H1 (cell line): ENCODE data around the gene P2RX2. TPM values are rescaled to one million over a fixed set of nuclear protein-coding genes. Genes with fewer than 3 reads are reported as not detected.

Source experiments
- CTCF ChIA-PET: fragments of 300-600 bp; sonication (Branson Sonifier 250); formaldehyde crosslinking; loops from one replicate; lab custom pipeline; 2021; ENCODE audit not compliant: partially characterized antibody; lab: Charles Lee
- POLR2A ChIA-PET: fragments of 300-600 bp; sonication (Branson Sonifier 250); formaldehyde crosslinking; loops from one replicate; lab custom pipeline; 2021; ENCODE audit warnings: inconsistent platforms; ENCODE audit not compliant: partially characterized antibody; lab: Charles Lee
- DNase-seq, 2 experiments: peaks; one replicate each; pipeline versions ENCODE4 v3.0.0 to v3.0.0-alpha.2; 2010 to 2022; ENCODE audit warnings: low spot score in 2 of 2, low read depth in 1 of 2, mixed read lengths in 1 of 2
- FAIRE-seq: peaks from 2 replicates; lab custom pipeline; 2011; peaks lifted over from hg19 to GRCh38; lab: Jason Lieb, UNC
- H2AFZ ChIP-seq: 2 replicates; pipeline ENCODE4 v1.8.1; 2012; ENCODE audit warnings: low read length, inconsistent platforms
- H2AK5ac ChIP-seq: 2 replicates; pipeline ENCODE4 v1.6.1; 2013; ENCODE audit warnings: low read depth, low read length
- H2BK120ac ChIP-seq: replicated peaks from 2 replicates; pipeline ENCODE3; 2013; ENCODE audit warnings: low read depth, low read length, inconsistent platforms
- H2BK12ac ChIP-seq: 2 replicates; pipeline ENCODE4 v1.6.1; 2013; ENCODE audit warnings: low read depth, low read length
- H2BK15ac ChIP-seq: 2 replicates; pipeline ENCODE4 v1.6.1; 2013; ENCODE audit warnings: low read length
- H2BK20ac ChIP-seq: 2 replicates; pipeline ENCODE4 v1.6.1; 2013; ENCODE audit warnings: low read length
- H2BK5ac ChIP-seq: 2 replicates; pipeline ENCODE4 v1.6.1; 2013; ENCODE audit warnings: low read depth, low read length
- H3K14ac ChIP-seq: 2 replicates; pipeline ENCODE4 v1.6.1; 2013; ENCODE audit warnings: inconsistent platforms; ENCODE audit not compliant: insufficient read length
- H3K18ac ChIP-seq: 2 replicates; pipeline ENCODE4 v1.6.1; 2013; ENCODE audit warnings: low read length; ENCODE audit errors: extremely low read depth
- H3K23ac ChIP-seq: 2 replicates; pipeline ENCODE4 v1.6.1; 2013; ENCODE audit warnings: inconsistent platforms; ENCODE audit not compliant: insufficient read length
- H3K23me2 ChIP-seq: 2 replicates; pipeline ENCODE4 v1.6.1; 2013; ENCODE audit warnings: low read depth, low read length
- H3K27ac ChIP-seq: 2 replicates; pipeline ENCODE4 v1.6.1; 2011; ENCODE audit warnings: low read depth, low read length, inconsistent platforms
- H3K27me3 ChIP-seq, 4 experiments: replicated peaks in 1 of 4; 1 replicate in 1 of 4; 2 replicates in 3 of 4; pipeline versions ENCODE4 v1.6.1 to v1.8.1; 2011 to 2013; ENCODE audit warnings: low read length in 3 of 4, mild to moderate bottlenecking in 3 of 4, inconsistent platforms in 2 of 4, mixed read lengths in 2 of 4, moderate library complexity in 1 of 4; ENCODE audit not compliant: control insufficient read depth in 3 of 4, insufficient read depth in 3 of 4; ENCODE audit errors: extremely low read depth in 1 of 4
- H3K36me3 ChIP-seq, 4 experiments: 2 replicates each; pipeline versions ENCODE4 v1.6.1 to v1.8.1; 2011 to 2013; ENCODE audit warnings: mild to moderate bottlenecking in 4 of 4, low read length in 3 of 4, moderate library complexity in 2 of 4, control low read depth in 1 of 4, inconsistent platforms in 1 of 4; ENCODE audit not compliant: insufficient read depth in 4 of 4, control insufficient read depth in 2 of 4
- H3K4ac ChIP-seq: replicated peaks from 2 replicates; pipeline ENCODE3; 2013; ENCODE audit warnings: low read length, low read depth, mixed read lengths, inconsistent platforms; ENCODE audit not compliant: insufficient read length
- H3K4me1 ChIP-seq, 4 experiments: replicated peaks in 1 of 4; 1 replicate in 1 of 4; 2 replicates in 3 of 4; pipeline versions ENCODE4 v1.6.1 to v1.8.1; 2011 to 2013; ENCODE audit warnings: low read length in 3 of 4, inconsistent platforms in 2 of 4, mixed read lengths in 1 of 4; ENCODE audit not compliant: insufficient read depth in 4 of 4, control insufficient read depth in 3 of 4
- H3K4me2 ChIP-seq, 2 experiments: 2 replicates each; pipeline versions ENCODE4 v1.6.1 to v1.8.1; 2011 to 2013; ENCODE audit warnings: low read depth in 2 of 2, low read length in 2 of 2, control low read depth in 1 of 2, inconsistent platforms in 1 of 2, mild to moderate bottlenecking in 1 of 2; ENCODE audit not compliant: insufficient read depth in 1 of 2
- H3K4me3 ChIP-seq, 4 experiments: fragments of 200-600, 300-600 bp in 1 of 4; sonication (generic), shearing (Covaris generic), sonication (Bioruptor Twin) in 1 of 4; 2 replicates each; pipeline versions ENCODE4 v1.5.1 to v1.8.1; 2011 to 2016; ENCODE audit warnings: low read length in 4 of 4, low read depth in 3 of 4, control low read depth in 2 of 4, inconsistent platforms in 2 of 4, mild to moderate bottlenecking in 2 of 4, mixed read lengths in 1 of 4, moderate library complexity in 1 of 4; ENCODE audit not compliant: insufficient read depth in 2 of 4; ENCODE audit errors: extremely low read depth in 1 of 4
- H3K56ac ChIP-seq: replicated peaks from 2 replicates; pipeline ENCODE3; 2013; ENCODE audit warnings: low read depth, mild to moderate bottlenecking, mixed read lengths, low read length, inconsistent platforms; ENCODE audit not compliant: insufficient read length
- H3K79me1 ChIP-seq: 2 replicates; pipeline ENCODE4 v1.6.1; 2013; ENCODE audit warnings: low read depth, low read length, control low read depth
- H3K79me2 ChIP-seq, 2 experiments: 2 replicates each; pipeline versions ENCODE4 v1.6.1 to v1.8.1; 2012 to 2013; ENCODE audit warnings: low read length in 2 of 2, mild to moderate bottlenecking in 2 of 2, inconsistent platforms in 1 of 2; ENCODE audit not compliant: insufficient read depth in 2 of 2, control insufficient read depth in 1 of 2
- H3K9ac ChIP-seq, 4 experiments: replicated peaks in 1 of 4; 1 replicate in 1 of 4; 2 replicates in 3 of 4; pipeline versions ENCODE4 v1.6.1 to v1.8.1; 2011 to 2013; ENCODE audit warnings: low read depth in 3 of 4, low read length in 3 of 4, control low read depth in 2 of 4, mild to moderate bottlenecking in 2 of 4, moderate library complexity in 2 of 4, inconsistent platforms in 1 of 4; ENCODE audit errors: extremely low read depth in 1 of 4
- H3K9me3 ChIP-seq, 2 experiments: 2 replicates each; pipeline versions ENCODE4 v1.6.1 to v1.8.1; 2012 to 2013; ENCODE audit warnings: mild to moderate bottlenecking in 2 of 2, moderate library complexity in 2 of 2, control low read depth in 1 of 2, inconsistent platforms in 1 of 2, low read depth in 1 of 2, low read length in 1 of 2, mixed read lengths in 1 of 2; ENCODE audit not compliant: insufficient read depth in 2 of 2
- H4K20me1 ChIP-seq, 2 experiments: replicated peaks in 1 of 2; 2 replicates each; pipeline versions ENCODE3 to v1.8.1; 2011 to 2013; ENCODE audit warnings: inconsistent platforms in 2 of 2, low read length in 2 of 2, mild to moderate bottlenecking in 1 of 2; ENCODE audit not compliant: insufficient read depth in 2 of 2, control insufficient read depth in 1 of 2
- H4K5ac ChIP-seq: 2 replicates; pipeline ENCODE4 v1.6.1; 2013; ENCODE audit warnings: low read length, low read depth, mixed read lengths, inconsistent platforms; ENCODE audit not compliant: insufficient read length
- H4K8ac ChIP-seq: 2 replicates; pipeline ENCODE4 v1.8.0; 2013; ENCODE audit warnings: mild to moderate bottlenecking, moderate library complexity, low read length, inconsistent platforms; ENCODE audit not compliant: insufficient read depth; ENCODE audit errors: extremely low read depth
- H4K91ac ChIP-seq: replicated peaks from 2 replicates; pipeline ENCODE3; 2013; ENCODE audit warnings: low read length, mixed read lengths, inconsistent platforms; ENCODE audit not compliant: insufficient read length
- CEBPB ChIP-seq: IDR thresholded peaks from 2 replicates; pipeline ENCODE4 v1.6.1; 2012; ENCODE audit warnings: low read depth, low read length
- JUN ChIP-seq: IDR thresholded peaks from 2 replicates; pipeline ENCODE4 v1.6.1; 2011; ENCODE audit warnings: low read depth, mild to moderate bottlenecking, improper control_type of control experiment, low read length
- KDM1A ChIP-seq: fragments of 200-600, 300-600 bp; sonication (generic); IDR thresholded peaks from 2 replicates; pipeline ENCODE4 v1.7.1; 2016; ENCODE audit warnings: mild to moderate bottlenecking, low read length, borderline replicate concordance
- SIX5 ChIP-seq: IDR thresholded peaks from 2 replicates; pipeline ENCODE4 v1.6.1; 2011; ENCODE audit warnings: mild to moderate bottlenecking, low read depth, low read length
- YY1 ChIP-seq: IDR thresholded peaks from 2 replicates; pipeline ENCODE4 v1.6.1; 2011; ENCODE audit warnings: low read depth, mild to moderate bottlenecking, low read length
- WGBS, 2 experiments: shearing (Covaris generic) in 1 of 2; methylation state at CpG; one replicate each; pipeline versions ENCODE4 v1.1.6 to v1.1.7; 2013 to 2015; ENCODE audit warnings: low lambda C conversion rate in 2 of 2, mixed read lengths in 2 of 2, inconsistent platforms in 1 of 2, low coverage in 1 of 2, missing lambda C conversion rate in 1 of 2; ENCODE audit not compliant: insufficient replicate concordance in 2 of 2, insufficient coverage in 1 of 2, insufficient read length in 1 of 2; ENCODE audit errors: extremely low coverage in 1 of 2, missing lambda C conversion rate in 1 of 2; 5-methylcytosine and 5-hydroxymethylcytosine counted together
- polyA plus RNA-seq, 7 experiments: library from polyadenylated mRNA; depleted of rRNA in 3 of 7; stranded (reverse) in 5 of 7; unstranded in 2 of 7; fragments of >200 nt in 5 of 7; fragments of 200-250 nt in 2 of 7; gene quantifications; 1 replicate in 5 of 7; 2 replicates in 1 of 7; 4 replicates in 1 of 7; pipeline versions ENCODE4 v1.2.1 to v1.2.3, GENCODE V29; 2011 to 2013; ENCODE audit warnings: missing spikeins in 2 of 7, mixed read lengths in 2 of 7
- total RNA-seq: library from RNA; stranded (reverse); fragmentation: NEBNext Ultra II Directional; extraction: Animal tissue kit (Norgen Biotek cat#: 25700); gene quantifications from 2 replicates; pipeline ENCODE4 v1.2.1, GENCODE V29; 2021

P2RX2 gene
- total and polyA plus RNA-seq, 2 of the 8 experiments (the other 6 are each of a cell fraction or from before 2014, with no cell fraction given), result 0.84 to 2.2 TPM

- H4K8ac ChIP-seq, result no peak overlapping the region
- peaks cover 0 to 4% (median 2%) of the 10 kb centered on the region in 4 experiments; a peak in 2 of 7 replicates for H3K4me1 ChIP-seq
- no peaks in the 10 kb centered on the region for H3K79me1 ChIP-seq
- H3K4me3 ChIP-seq, result no peak overlapping the region
- H2BK120ac ChIP-seq, result no peak overlapping the region
- DNase-seq (no peak), FAIRE-seq (no peak)
- no peak overlapping the region for H2BK12ac ChIP-seq
- WGBS, 2 experiments, result 77% methylated on average over 3 of the region's 3 CpGs; no CpG with 5 or more reads in 1 of the 2 experiments
- H4K20me1 ChIP-seq, result peaks cover under 1 to 6% of the 10 kb centered on the region in 2 experiments
- no peak overlapping the region for H4K5ac ChIP-seq
- H2BK5ac ChIP-seq, result no peak overlapping the region
- no peak overlapping the region for H3K9ac ChIP-seq
- no peak overlapping the region for H3K4ac ChIP-seq
- no peak overlapping the region for H3K18ac ChIP-seq
- peaks cover 0 to 12% of the 10 kb centered on the region in 2 experiments; a peak in 1 of 4 replicates for H3K9me3 ChIP-seq
- no peak overlapping the region for H2BK15ac ChIP-seq
- no peak overlapping the region for H2AK5ac ChIP-seq
- H3K56ac ChIP-seq, result no peak overlapping the region
- ChIA-PET CTCF (interaction anchor here (1.2 kb wide), 1 partner anchor 26 kb away, joined by 3 read pairs; no protein-coding TSS in a partner anchor), POLR2A (no interaction called here)
- H3K27me3 ChIP-seq, result peaks cover 52 to 93% (median 82%) of the 10 kb centered on the region in 4 experiments
- no peaks in the 10 kb centered on the region for H3K79me2 ChIP-seq
- H3K36me3 ChIP-seq, result no peaks in the 10 kb centered on the region
- H3K23me2 ChIP-seq, result peaks cover 9% of the 10 kb centered on the region; the same call in 1 of the 2 replicates
- H3K14ac ChIP-seq, result no peak overlapping the region
- no peak overlapping the region for H3K23ac ChIP-seq
- H2AFZ ChIP-seq, result no peak overlapping the region
- no peak overlapping the region for H4K91ac ChIP-seq
- no peak overlapping the region for H3K4me2 ChIP-seq
- no peak overlapping the region for H2BK20ac ChIP-seq
- TF ChIP-seq JUN (no peak), CEBPB (no peak), KDM1A (0 out of 2 replicates have a peak, but pooled peaks have one; percentile 16), YY1 (no peak), SIX5 (no peak)
- no peak overlapping the region for H3K27ac ChIP-seq
Observed at GRCh38 chr12:132587781-132588180, 30.8 kb upstream of the P2RX2 start.
